Stimulated activated naive CD8-positive, alpha-beta T cell treated with anti-CD3 and anti-CD28 coated beads, Interleukin-15, amount 100 ng/mL, for 72 hours (primary cell): ENCODE measurements around the gene ZBTB39.
"Not testable (repeated sequence)": the region's sequence is repeated elsewhere in the genome, so short reads cannot be mapped to it uniquely, and the experiment has no call there.

Experiments used
- ATAC-seq: fragments of 150-1000 bp; cut with Tn5 transposase; 2 replicates; pipeline ENCODE4 v1.10.0; 2021; ENCODE audit warnings: mild to moderate bottlenecking, moderate library complexity
- DNase-seq, 2 donors: peaks; one replicate each; pipeline ENCODE4 v3.0.0; 2021 to 2022
- H3K27ac Mint-ChIP-seq, 2 donors: one replicate each; pipeline ENCODE4 v1.8.0; 2022; ENCODE audit warnings: mild to moderate bottlenecking in 2 of 2, mixed read lengths in 2 of 2, moderate library complexity in 2 of 2
- H3K27me3 Mint-ChIP-seq: one replicate; pipeline ENCODE4 v1.8.0; 2022; ENCODE audit warnings: mixed read lengths
- H3K4me1 Mint-ChIP-seq: one replicate; pipeline ENCODE4 v1.8.0; 2022; ENCODE audit warnings: mild to moderate bottlenecking, mixed read lengths
- H3K4me3 Mint-ChIP-seq, 2 donors: one replicate each; pipeline ENCODE4 v1.8.0; 2022; ENCODE audit warnings: mild to moderate bottlenecking in 2 of 2, mixed read lengths in 2 of 2, moderate library complexity in 1 of 2
- H3K9me3 Mint-ChIP-seq, 2 donors: one replicate each; pipeline ENCODE4 v1.8.0; 2022; ENCODE audit warnings: mixed read lengths in 2 of 2

The ZBTB39 gene

GRCh38 chr12:56982578-56983236 is 23.6 kb downstream of the ZBTB39 start:
- Mint-ChIP-seq H3K27ac (peak overlapping the region in 1 of 2 donors; percentile 23), H3K4me1 (peaks cover 15% of the 10 kb centered on the region)
- ATAC-seq, DNase-seq, H3K9me3 Mint-ChIP-seq, H3K27me3 Mint-ChIP-seq, H3K4me3 Mint-ChIP-seq: not testable (repeated sequence)

DNA sequence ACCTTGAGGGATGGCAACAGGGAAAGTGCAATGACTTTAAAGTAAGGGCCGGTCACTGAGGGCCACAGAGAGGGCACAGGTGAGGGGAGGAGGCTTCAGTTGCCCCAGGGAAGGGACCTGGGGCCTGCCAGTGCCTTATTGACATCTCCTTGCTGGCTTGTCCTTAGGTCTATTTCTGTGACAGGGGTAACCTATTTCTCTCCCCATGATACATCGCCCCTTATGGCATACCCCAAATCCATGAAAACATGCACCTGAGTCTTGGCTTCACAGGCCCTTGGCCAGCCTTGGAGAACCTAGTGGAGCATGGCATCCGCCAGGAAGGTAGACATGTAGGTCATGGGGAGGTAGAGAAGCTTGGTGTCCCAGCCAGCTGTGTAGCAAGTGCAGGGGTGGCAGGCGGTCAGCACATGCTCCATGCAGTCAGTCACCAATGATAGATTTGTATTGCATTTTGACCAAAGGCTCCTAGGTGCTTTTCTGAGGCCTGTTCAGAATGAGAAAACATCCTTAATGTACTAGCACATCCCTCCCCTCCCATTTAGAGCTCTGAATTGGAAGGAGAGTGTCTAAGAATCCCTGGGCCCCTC is 25.3 kb downstream of the ZBTB39 start:
- Mint-ChIP-seq H3K9me3 (no peaks in the 10 kb centered on the region), H3K27ac (no peak overlapping the region), H3K4me1 (peaks cover 6% of the 10 kb centered on the region), H3K27me3 (no peaks in the 10 kb centered on the region), H3K4me3 (no peak overlapping the region)
- ATAC-seq = no peak
- DNase-seq = no peak

- no peak overlapping the region for H3K27ac Mint-ChIP-seq
Observed at GRCh38 chr12:56980268-56980667, 26.1 kb downstream of the ZBTB39 start.

DNA sequence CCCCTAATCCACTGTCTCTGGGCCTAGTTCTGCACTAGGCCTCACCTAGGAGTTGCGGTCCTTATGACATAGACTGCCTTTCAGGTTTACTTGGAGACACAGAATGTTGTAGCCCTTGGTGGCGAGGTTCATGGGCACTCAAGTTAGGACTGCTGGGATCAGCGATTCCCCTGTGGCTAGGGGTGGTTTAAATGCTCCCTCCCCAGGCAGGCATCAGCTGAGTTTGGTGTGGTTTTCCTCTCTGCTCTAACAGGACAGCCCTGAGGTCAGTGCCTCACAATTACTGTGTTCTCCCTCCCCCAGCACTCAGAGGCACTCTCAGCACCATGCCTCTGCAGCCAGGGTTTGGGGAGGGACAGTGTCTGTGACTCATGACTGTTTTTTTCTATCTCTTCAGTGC is 26.7 kb downstream of the ZBTB39 start:
- Mint-ChIP-seq H3K27ac (no peak overlapping the region), H3K4me1 (no peaks in the 10 kb centered on the region), H3K9me3 (no peaks in the 10 kb centered on the region), H3K4me3 (no peak overlapping the region), H3K27me3 (no peaks in the 10 kb centered on the region)
- DNase-seq = no peak
- no peak for ATAC-seq

More at GRCh38 chr12:56980268-56980667, 26.1 kb downstream of the ZBTB39 start:
- no peaks in the 10 kb centered on the region for H3K27me3 Mint-ChIP-seq
- no peak overlapping the region for H3K4me3 Mint-ChIP-seq
- DNase-seq (no peak), ATAC-seq (no peak)
- H3K4me1 Mint-ChIP-seq = no peaks in the 10 kb centered on the region
- no peaks in the 10 kb centered on the region for H3K9me3 Mint-ChIP-seq

DNA sequence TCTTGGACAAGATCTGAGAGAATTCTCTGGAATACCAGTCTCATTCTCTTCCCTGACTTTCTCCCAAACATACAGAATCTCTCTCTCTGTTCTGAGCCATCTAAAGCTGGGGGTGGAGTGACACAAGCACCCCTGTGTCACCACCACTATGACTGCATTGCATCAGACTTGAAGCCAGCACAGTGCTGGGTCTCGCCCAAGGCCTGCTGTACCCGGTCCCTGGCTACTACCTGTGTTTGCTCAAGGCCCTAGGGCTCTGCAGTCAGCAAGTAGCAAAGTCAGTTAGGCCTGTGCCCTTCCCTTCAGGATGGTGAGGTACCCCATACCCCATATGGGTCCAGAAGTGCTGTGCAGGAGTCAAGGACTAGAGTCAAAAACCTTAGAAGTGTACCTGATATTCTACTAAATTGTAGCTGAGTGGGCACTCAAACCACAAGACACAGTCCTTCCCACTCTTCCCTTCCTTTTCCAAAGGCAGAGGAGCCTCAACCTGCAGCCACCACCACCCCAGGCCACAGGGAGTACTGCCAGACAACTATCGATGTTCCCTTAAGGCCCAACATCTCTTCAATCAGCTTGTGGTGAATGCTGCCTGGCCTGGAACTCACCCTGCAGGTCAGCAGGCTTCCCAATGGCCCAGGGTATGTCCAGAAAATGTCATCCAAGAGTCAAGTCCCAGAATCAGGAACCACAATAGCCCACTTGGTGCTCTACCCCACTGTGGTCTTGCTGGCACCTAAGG is 27.8 kb downstream of the ZBTB39 start:
- no peak overlapping the region for H3K27ac Mint-ChIP-seq
- no peaks in the 10 kb centered on the region for H3K4me1 Mint-ChIP-seq
- no peaks in the 10 kb centered on the region for H3K9me3 Mint-ChIP-seq
- no peaks in the 10 kb centered on the region for H3K27me3 Mint-ChIP-seq
- H3K4me3 Mint-ChIP-seq = no peak overlapping the region
- DNase-seq (no peak), ATAC-seq (no peak)

GRCh38 chr12:56977361-56977760 is 29.0 kb downstream of the ZBTB39 start:
- not testable (repeated sequence) for H3K4me1 Mint-ChIP-seq, H3K9me3 Mint-ChIP-seq, H3K27me3 Mint-ChIP-seq, ATAC-seq, H3K27ac Mint-ChIP-seq, H3K4me3 Mint-ChIP-seq, DNase-seq

DNA sequence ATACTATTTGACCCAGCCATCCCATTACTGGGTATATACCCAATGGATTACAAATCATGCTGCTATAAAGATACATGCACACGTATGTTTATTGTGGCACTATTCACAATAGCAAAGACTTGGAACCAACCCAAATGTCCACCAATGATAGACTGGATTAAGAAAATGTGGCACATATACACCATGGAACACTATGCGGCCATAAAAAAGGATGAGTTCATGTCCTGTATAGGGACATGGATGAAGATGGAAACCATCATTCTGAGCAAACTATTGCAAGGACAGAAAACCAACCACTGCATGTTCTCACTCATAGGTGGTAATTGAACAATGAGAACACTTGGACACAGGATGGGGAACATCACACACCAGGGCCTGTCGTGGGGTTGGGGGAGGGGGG is 32.1 kb downstream of the ZBTB39 start:
- not testable (repeated sequence) for DNase-seq, H3K4me1 Mint-ChIP-seq, H3K4me3 Mint-ChIP-seq, H3K9me3 Mint-ChIP-seq, H3K27ac Mint-ChIP-seq, ATAC-seq, H3K27me3 Mint-ChIP-seq

GRCh38 chr12:56968910-56969309 is 37.4 kb downstream of the ZBTB39 start:
- ATAC-seq, H3K4me1 Mint-ChIP-seq, H3K4me3 Mint-ChIP-seq, DNase-seq, H3K27me3 Mint-ChIP-seq, H3K9me3 Mint-ChIP-seq: not testable (repeated sequence)
- H3K27ac Mint-ChIP-seq = peak overlapping the region in 1 of 2 donors; percentile 6

DNA sequence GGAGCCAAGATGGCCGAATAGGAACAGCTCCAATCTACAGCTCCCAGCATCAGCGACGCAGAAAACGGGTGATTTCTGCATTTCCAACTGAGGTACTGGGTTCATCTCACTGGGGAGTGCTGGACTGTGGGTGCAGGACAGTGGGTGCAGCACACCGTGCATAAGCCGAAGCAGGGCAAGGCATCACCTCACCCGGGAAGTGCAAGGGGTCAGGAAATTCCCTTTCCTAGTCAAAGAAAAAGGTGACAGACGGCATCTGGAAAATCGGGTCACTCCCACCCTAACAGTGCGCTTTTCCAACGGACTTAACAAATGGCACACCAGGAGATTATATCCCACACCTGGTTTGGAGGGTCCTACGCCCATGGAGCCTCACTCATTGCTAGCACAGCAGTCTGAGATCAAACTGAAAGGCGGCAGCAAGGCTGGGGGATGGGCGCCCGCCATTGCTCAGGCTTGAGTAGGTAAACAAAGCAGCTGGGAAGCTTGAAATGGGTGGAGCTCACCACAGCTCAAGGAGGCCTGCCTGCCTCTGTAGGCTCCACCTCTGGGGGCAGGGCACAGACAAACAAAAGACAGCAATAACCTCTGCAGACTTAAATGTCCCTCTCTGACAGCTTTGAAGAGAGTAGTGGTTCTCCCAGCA is 40.2 kb downstream of the ZBTB39 start:
- H3K9me3 Mint-ChIP-seq, ATAC-seq, H3K27ac Mint-ChIP-seq, DNase-seq, H3K4me3 Mint-ChIP-seq, H3K4me1 Mint-ChIP-seq, H3K27me3 Mint-ChIP-seq: not testable (repeated sequence)

- ATAC-seq, DNase-seq, H3K4me3 Mint-ChIP-seq, H3K27ac Mint-ChIP-seq, H3K4me1 Mint-ChIP-seq, H3K9me3 Mint-ChIP-seq, H3K27me3 Mint-ChIP-seq: not testable (repeated sequence)
Observed at GRCh38 chr12:56965124-56965523, 41.2 kb downstream of the ZBTB39 start.

- not testable (repeated sequence) for H3K4me3 Mint-ChIP-seq, DNase-seq, H3K9me3 Mint-ChIP-seq, H3K27me3 Mint-ChIP-seq, ATAC-seq, H3K4me1 Mint-ChIP-seq, H3K27ac Mint-ChIP-seq
Observed at GRCh38 chr12:56963557-56963956, 42.8 kb downstream of the ZBTB39 start.

GRCh38 chr12:56962247-56962646 is 44.1 kb downstream of the ZBTB39 start:
- not testable (repeated sequence) for H3K4me3 Mint-ChIP-seq, DNase-seq, H3K27me3 Mint-ChIP-seq, H3K4me1 Mint-ChIP-seq, ATAC-seq, H3K27ac Mint-ChIP-seq
- peaks cover 9 to 17% of the 10 kb centered on the region in 2 donors for H3K9me3 Mint-ChIP-seq

- H3K27ac Mint-ChIP-seq = no peak overlapping the region
- peaks cover 4% of the 10 kb centered on the region for H3K4me1 Mint-ChIP-seq
- peaks cover 9 to 19% of the 10 kb centered on the region in 2 donors for H3K9me3 Mint-ChIP-seq
- ATAC-seq = no peak
- no peak for DNase-seq
- H3K4me3 Mint-ChIP-seq = no peak overlapping the region
- H3K27me3 Mint-ChIP-seq = peaks cover 8% of the 10 kb centered on the region
Observed at GRCh38 chr12:56958422-56958821, 47.9 kb downstream of the ZBTB39 start.

DNA sequence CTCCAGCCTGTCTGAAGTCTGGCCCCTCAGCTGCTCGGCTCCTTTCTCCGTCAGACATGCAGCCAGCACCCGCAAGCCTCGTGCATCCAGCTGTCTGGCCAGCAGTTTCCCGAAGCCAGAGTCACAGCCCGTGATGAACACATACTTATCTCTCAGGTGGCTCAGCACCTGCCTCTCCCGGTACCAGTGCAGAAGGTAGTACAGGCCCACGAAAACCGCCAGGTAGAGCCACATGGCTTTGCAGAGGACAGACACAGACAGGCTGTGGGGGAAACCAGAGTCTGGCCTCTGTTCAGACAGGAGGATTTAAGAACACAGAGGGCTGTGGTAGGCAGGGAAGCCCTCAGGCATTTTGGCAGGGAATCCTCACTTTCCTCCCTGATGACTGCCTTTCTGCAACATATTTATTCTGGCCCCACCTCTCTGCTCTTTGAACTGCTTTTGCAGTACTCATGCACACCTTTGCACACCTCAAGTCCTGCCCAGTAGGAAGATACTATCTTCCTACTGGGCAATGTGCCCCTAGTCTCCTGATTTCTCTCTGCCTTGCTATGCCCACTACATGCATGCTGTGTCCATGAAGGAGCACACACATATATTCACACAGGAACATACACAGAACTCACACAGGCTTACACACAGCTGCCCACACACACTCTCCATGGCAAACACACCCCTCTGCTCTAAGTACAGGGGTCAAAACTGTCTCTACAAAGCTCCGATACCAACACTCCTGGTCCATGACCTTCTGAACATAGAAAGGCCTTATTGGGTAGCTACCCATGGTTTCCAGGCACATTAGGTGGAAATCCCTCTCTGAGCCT is 48.9 kb downstream of the ZBTB39 start, which contains the start of gene RDH16:
RDH16 (minus strand) TSS at position 380 of the 824 bp plus-strand sequence; CDS start at position 234, 146 bp downstream.
- DNase-seq (no peak), ATAC-seq (no peak)
- Mint-ChIP-seq H3K27ac (no peak within 1 kb of the TSS), H3K9me3 (peaks cover 9 to 19% of the 10 kb centered on the region in 2 donors), H3K27me3 (peaks cover 8% of the 10 kb centered on the region), H3K4me3 (no peak within 1 kb of the TSS), H3K4me1 (peaks cover 4% of the 10 kb centered on the region)
